NCI-H2196 (cell line): Measurements from ENCODE around the gene BCAP29.

Experiments
- DNase-seq: peaks from one replicate; lab custom pipeline; 2025; ENCODE audit not compliant: unreplicated experiment; lab: John Stamatoyannopoulos, UW

The BCAP29 gene

GRCh38 chr7:107661865-107662379 lies 81.9 kb downstream of the BCAP29 start:
- DNase-seq, result peak; percentile 45

DNA sequence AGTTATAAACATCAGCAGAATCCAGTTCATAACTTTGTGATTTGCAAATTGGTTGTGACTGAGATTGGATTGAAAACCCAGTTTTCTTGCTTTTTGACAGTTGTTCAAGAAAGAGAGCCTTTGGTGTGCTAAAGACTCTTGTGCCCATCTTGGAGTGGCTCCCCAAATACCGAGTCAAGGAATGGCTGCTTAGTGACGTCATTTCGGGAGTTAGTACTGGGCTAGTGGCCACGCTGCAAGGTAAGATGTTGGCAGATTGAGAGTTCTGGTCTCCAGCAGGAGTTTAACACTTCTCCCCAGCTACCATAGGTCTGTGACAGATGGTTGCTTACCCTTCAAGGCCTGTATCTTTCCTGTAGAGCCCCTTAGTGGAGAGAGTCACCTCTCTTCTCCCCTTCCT lies 83.2 kb downstream of the BCAP29 start:
- DNase-seq, result no peak

DNA sequence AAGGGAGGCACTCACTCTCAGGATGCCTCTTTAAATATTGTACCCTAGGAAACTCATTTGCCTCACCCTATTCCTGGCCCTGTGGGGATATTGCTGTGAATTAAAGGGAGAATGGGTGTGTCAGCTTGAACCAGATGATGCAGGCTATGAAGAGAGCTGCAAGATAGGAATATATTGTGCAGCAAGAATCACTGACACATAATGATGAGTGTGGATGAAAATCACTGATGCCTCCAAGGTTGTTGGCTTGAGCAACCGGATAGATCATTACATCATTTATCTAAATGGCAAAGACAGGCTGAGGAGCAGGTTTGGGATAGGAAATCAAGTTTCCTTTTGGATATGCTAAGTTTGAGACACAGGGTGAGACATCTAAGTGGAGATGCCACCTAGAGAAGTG lies 86.7 kb downstream of the BCAP29 start:
- DNase-seq, result no peak

GRCh38 chr7:107667341-107667740 lies 87.3 kb downstream of the BCAP29 start:
- DNase-seq, result no peak

DNA sequence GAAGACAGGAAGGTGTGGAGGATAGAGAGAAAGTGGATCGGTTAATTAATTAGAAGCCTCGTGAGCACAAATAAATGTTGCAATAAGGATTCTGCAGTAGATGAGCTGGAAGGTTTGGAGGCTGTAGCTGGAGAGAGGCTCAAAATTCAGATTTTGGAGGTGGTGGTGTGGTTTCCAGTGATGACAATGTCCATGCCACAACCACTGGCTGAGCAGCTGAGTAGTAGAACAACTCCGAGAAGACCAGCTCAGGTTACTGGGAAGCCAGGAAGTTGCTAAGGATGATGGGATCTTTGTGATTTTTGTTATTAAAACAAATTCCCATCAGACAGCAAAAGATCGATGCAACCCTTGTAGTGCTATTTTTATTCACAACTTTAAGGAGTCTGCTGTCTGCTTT lies 88.2 kb downstream of the BCAP29 start:
- no peak for DNase-seq
